ENCODE measurements around the gene AKNA. TPM values are rescaled to one million over a fixed set of nuclear protein-coding genes. Genes with fewer than 3 reads are reported as not detected.
A peak's percentile ranks its signal among the peaks of the same experiment; 100 is the strongest.

AKNA gene
- polyA plus RNA-seq, 3 donors = 3.3 to 147 (median 7.3) TPM

DNA sequence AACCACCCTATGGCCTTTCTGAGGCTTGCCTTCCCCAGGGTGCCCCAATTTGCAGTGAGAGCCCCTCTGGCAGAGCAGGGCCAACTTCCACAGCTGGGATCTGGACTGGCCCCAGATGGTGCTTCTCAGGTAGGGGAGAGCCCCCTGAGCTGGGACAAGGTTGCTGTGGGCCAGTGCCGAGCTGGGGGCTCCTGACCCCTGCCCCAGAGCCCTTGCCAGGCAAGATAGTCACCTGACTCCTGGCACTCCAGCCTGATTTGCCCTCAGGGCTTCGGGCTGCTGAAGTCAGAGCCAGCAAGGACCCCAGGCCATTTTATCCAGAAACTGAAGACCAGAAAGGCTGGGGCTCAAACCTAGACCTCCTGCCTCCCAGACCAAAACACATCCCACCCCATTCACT is 33.4 kb upstream of the AKNA start:
- TF ChIP-seq, protein P1, sequence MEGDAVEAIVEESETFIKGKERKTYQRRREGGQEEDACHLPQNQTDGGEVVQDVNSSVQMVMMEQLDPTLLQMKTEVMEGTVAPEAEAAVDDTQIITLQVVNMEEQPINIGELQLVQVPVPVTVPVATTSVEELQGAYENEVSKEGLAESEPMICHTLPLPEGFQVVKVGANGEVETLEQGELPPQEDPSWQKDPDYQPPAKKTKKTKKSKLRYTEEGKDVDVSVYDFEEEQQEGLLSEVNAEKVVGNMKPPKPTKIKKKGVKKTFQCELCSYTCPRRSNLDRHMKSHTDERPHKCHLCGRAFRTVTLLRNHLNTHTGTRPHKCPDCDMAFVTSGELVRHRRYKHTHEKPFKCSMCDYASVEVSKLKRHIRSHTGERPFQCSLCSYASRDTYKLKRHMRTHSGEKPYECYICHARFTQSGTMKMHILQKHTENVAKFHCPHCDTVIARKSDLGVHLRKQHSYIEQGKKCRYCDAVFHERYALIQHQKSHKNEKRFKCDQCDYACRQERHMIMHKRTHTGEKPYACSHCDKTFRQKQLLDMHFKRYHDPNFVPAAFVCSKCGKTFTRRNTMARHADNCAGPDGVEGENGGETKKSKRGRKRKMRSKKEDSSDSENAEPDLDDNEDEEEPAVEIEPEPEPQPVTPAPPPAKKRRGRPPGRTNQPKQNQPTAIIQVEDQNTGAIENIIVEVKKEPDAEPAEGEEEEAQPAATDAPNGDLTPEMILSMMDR (IDR thresholded peaks at IDR 0.05) = no peak
- peaks cover 25% of the 10 kb centered on the region for H3K4me1 Mint-ChIP-seq
- H3K27me3 Mint-ChIP-seq (ENCODE audit: low read depth in 3 of 3) = peaks cover 0 to 2% (median 2%) of the 10 kb centered on the region in 3 donors
- Histone ChIP-seq H4K20me1 (ENCODE audit: insufficient read depth, low read length) (no peaks in the 10 kb centered on the region), H2AFZ (ENCODE audit: insufficient read depth, low read depth, low read length, poor library complexity, severe bottlenecking) (no peak overlapping the region), H3K27ac (ENCODE audit: low read depth in 1 of 2, low read length in 2 of 2) (no peak overlapping the region), H3K4me2 (replicated peaks; ENCODE audit: extremely low read depth, low read length, poor library complexity, severe bottlenecking) (no peak overlapping the region), H3K79me2 (ENCODE audit: insufficient read depth, low read length) (no peaks in the 10 kb centered on the region), H3K4me3 (replicated peaks in 1 of 3; ENCODE audit: low read depth in 2 of 3, low read length in 3 of 3) (no peak overlapping the region), H3K36me3 (replicated peaks in 1 of 2; ENCODE audit: control insufficient read depth in 1 of 2, insufficient read depth in 2 of 2, low read length in 2 of 2) (no peaks in the 10 kb centered on the region), H3K9me3 (replicated peaks in 1 of 2; ENCODE audit: control insufficient read depth in 1 of 2, insufficient read depth in 1 of 2, low read length in 2 of 2) (peaks cover 10 to 12% of the 10 kb centered on the region in 2 donors), H3K27me3 (ENCODE audit: control insufficient read depth in 2 of 2, insufficient read depth in 2 of 2, low read length in 2 of 2) (no peaks in the 10 kb centered on the region), H3K4me1 (ENCODE audit: control insufficient read depth in 1 of 2, insufficient read depth in 2 of 2, low read length in 2 of 2) (peaks cover 10 to 21% of the 10 kb centered on the region in 2 donors), H3K9ac (ENCODE audit: insufficient read depth, low read length, poor library complexity, severe bottlenecking) (no peak overlapping the region)
- H3K27ac Mint-ChIP-seq = peak overlapping the region in 1 of 7 donors; percentile 21
- H3K36me3 Mint-ChIP-seq = peaks cover 0 to 8% of the 10 kb centered on the region in 2 donors
- no peak for DNase-seq
- WGBS (ENCODE audit: insufficient coverage) = 88% methylated on average over 2 of the region's 2 CpGs
- H3K9me3 Mint-ChIP-seq = peaks cover 7 to 13% (median 10%) of the 10 kb centered on the region in 7 donors
- H3K4me3 Mint-ChIP-seq = no peak overlapping the region
- intact Hi-C loops (cut with micrococcal nuclease) = no loop called here

DNA sequence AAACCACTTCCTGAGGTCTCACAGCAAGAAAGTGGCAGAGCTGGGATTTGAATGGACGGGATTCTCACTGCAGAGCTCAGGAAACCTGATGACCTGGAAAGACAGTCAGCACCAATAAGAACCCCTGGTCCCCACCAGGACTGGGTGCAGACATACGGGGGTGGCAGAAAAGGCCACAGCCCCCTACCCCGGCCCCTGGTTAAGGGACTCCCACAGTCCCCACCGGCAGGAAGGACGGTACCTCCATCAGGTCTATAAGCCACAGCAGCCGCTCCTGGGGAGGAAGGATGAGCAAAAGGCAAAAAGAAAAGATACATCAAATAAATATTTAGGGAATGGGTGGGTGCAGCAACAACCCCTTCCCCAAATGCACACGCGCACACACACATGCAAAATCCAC is 32.0 kb upstream of the AKNA start:
- Histone ChIP-seq H3K4me2 (replicated peaks; ENCODE audit: extremely low read depth, low read length, poor library complexity, severe bottlenecking) (no peak overlapping the region), H4K20me1 (ENCODE audit: insufficient read depth, low read length) (no peaks in the 10 kb centered on the region), H2AFZ (ENCODE audit: insufficient read depth, low read depth, low read length, poor library complexity, severe bottlenecking) (no peak overlapping the region), H3K79me2 (ENCODE audit: insufficient read depth, low read length) (no peaks in the 10 kb centered on the region), H3K36me3 (replicated peaks in 1 of 2; ENCODE audit: control insufficient read depth in 1 of 2, insufficient read depth in 2 of 2, low read length in 2 of 2) (no peaks in the 10 kb centered on the region), H3K27ac (ENCODE audit: low read depth in 1 of 2, low read length in 2 of 2) (no peak overlapping the region), H3K4me3 (replicated peaks in 1 of 3; ENCODE audit: low read depth in 2 of 3, low read length in 3 of 3) (no peak overlapping the region), H3K4me1 (ENCODE audit: control insufficient read depth in 1 of 2, insufficient read depth in 2 of 2, low read length in 2 of 2) (peaks cover 15 to 27% of the 10 kb centered on the region in 2 donors), H3K9ac (ENCODE audit: insufficient read depth, low read length, poor library complexity, severe bottlenecking) (no peak overlapping the region), H3K27me3 (ENCODE audit: control insufficient read depth in 2 of 2, insufficient read depth in 2 of 2, low read length in 2 of 2) (no peaks in the 10 kb centered on the region), H3K9me3 (replicated peaks in 1 of 2; ENCODE audit: control insufficient read depth in 1 of 2, insufficient read depth in 1 of 2, low read length in 2 of 2) (peaks cover 14 to 17% of the 10 kb centered on the region in 2 donors)
- peaks cover 0 to 14% of the 10 kb centered on the region in 2 donors for H3K36me3 Mint-ChIP-seq
- H3K9me3 Mint-ChIP-seq = peaks cover 8 to 21% (median 16%) of the 10 kb centered on the region in 7 donors
- no peak for DNase-seq
- peaks cover 1 to 2% (median 2%) of the 10 kb centered on the region in 3 donors for H3K27me3 Mint-ChIP-seq (ENCODE audit: low read depth in 3 of 3)
- intact Hi-C loops (cut with micrococcal nuclease) = no loop called here
- H3K4me1 Mint-ChIP-seq = peaks cover 34% of the 10 kb centered on the region
- no peak overlapping the region for H3K4me3 Mint-ChIP-seq
- H3K27ac Mint-ChIP-seq = no peak overlapping the region
- TF ChIP-seq, protein P1 (IDR thresholded peaks at IDR 0.05) = no peak
- 100% methylated on average over 1 of the region's 8 CpGs for WGBS (ENCODE audit: insufficient coverage)
